T-helper 2 cell (primary cell): Measurements from ENCODE around the gene RMI2.

Source experiments
- DNase-seq, 5 experiments: peaks; one replicate each; pipeline versions ENCODE4 v3.0.0 to v3.0.0-alpha.2; 2012 to 2022

Gene RMI2

DNA sequence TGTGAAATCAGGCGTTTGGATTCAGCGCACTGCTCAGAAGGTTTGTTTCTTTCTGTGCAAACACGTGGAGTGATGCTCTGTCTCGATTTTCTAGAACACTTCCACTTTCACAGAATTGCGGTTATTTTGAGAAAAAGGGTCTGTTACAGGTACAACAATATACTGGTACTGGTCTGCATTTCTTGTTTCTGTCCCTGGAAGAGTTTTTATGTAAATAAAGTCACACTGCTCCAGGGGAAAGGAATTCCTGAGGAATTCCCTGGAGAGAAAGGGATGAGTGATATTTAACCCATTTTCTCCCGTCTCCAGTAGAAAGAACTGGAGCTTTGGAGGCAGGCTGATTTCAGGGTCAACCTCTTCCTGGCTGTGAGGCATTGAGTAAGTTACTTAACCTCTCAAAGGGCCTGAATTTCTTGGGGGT lies 16.2 kb upstream of the RMI2 start:
- peak in 1 of 5 experiments; percentile 45 for DNase-seq

DNA sequence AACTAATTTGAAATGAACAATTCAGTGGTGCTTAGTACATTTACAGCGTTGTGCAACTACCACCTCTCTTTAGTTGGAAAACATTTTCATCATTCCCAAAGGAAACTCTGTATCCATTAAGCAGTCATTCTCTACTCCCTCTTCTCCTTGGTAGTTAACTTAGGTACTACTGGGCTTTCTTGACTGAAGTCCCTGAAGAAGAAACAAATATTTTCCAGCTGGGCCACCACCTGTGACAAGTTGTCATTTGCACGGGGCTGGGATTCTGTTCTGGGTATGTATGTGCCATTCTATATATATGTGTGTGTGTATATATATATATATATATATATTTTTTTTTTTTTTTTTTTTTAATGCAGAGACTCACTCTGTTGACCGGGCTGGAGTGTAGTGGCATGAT lies 15.4 kb upstream of the RMI2 start:
- no peak for DNase-seq

DNA sequence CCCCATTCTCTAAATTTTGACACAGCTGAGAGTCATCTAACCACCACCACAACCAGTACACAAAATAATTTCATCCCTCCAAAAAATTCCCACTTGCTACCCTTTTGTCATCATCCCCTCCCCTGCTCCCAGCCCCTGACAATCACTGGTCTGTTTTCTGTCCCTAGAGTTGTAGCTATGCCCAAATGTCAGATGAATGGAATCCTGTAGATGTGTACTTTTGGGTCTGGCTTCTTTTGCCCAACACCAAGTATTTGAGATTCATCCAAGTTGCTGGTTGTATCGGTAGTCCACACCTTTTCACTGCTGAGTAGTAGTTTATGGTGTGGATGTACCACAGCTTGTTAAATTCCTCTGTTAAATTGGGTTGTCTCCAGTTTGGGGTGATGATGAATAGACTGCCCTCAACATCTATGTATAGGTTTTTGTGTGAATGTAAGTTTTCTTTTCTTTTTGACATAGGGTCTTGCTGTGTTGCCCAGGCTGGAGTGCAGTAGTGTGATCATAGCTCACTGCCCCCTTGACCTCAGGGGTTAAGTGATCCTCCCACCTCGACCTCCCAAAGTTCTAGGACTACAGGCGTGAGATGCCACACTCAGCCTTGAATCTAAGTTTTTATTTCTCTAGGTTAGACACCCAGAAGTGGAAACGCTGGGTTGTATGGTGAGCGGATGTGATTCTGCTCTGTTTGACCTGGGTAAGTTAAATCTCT lies 14.6 kb upstream of the RMI2 start:
- no peak for DNase-seq

DNA sequence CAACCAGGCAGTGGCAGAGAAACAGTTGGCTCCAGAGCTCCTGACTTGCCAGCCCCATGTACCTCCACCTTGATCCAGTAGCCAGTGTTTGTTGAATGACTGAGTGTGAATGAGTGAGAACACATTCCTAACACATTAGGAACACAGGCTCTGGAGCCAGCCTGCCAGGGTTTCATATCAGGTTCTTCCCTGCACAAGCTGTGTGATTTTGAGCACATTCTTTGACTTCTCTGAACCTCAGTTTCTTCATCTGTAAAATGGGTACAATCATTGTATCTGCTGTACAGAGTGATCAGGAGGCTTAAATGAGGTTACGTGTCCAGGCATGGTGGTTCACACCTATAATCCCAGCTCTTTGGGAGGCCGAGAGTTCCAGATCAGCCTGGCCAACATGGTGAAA lies 13.3 kb upstream of the RMI2 start:
- no peak for DNase-seq

DNA sequence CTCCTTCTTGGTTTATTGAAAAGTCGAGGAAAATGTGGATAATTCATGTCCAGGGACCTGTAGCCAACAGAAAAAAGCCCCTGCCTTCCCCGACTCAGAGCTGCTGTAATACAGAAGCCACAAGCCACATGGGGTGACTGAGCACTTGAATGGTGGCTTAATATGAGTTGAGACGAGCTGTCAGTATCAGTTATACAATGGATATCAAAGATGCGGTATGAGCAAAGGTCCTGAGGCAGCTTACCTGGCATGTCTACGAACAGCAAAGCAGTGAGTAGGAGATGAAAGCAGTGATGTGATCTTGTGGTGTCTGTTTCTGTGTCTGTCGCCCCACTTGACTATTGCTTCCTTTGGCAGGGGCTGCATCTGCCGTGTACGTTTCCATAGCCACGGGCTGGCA lies 12.2 kb upstream of the RMI2 start:
- DNase-seq: no peak

DNA sequence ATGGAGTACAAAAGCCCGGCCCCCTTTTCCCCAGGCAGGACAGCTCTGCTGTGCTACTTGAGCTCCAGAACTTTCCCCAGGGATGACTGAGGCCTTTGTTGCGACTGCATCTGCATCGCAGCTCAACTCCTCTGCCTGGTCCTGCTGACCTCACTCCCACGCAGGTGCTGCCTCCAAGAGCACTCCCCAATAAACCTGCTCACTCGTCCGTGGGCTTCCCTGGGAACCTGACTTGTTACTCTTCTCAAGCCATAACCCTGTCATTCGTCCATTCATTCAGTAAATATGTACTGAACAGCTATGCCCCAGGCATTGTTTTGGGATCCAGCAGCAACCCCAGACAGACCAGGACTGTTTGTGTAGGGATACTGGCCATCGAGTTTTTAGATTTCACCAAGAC lies 11.6 kb upstream of the RMI2 start:
- no peak for DNase-seq

DNA sequence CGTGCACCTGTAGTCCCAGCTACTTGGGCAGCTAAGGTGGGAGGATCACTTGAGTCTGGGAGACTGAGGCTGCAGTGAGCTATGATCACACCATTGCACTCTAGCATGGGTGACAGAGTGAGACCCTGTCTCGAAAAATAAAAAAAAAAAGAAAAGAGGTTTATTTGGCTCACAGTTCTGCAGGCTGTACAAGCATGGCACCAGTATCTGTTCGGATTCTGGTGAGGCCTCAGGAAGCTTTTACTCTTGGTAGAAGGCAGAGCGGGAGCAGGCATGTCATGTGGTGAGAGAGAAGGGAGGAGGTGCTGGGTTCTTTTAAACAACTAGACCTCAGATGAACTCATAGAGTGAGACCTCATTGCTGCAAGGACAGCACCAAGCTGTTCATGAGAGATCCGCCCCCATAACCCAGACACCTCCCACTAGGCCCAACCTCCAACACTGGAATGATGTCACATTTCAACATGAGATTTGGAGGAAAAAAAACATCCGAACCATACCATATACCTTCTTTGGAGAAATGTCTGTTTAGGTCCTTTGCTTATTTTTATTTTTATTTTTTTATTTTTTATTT lies 10.3 kb upstream of the RMI2 start:
- no peak for DNase-seq

DNA sequence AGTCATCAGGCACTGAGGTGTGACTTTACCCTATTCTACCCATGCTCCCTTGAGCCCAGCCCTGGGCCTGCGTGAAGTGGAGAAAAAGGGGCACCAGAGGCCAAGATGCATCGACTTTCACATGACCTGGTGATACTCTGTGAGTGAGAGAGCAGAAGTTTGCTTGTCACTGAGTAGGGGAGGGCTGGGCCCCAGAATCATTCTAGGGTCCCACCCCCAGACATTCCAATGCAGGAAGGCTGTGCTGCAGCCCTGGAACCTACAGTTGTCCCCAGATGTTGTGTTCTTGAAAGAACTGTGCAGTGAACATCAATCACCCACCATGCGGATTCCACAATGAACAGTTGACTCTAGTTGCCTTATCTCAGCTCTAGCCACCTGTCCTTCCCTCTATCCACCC lies 6.2 kb upstream of the RMI2 start:
- DNase-seq: no peak

DNA sequence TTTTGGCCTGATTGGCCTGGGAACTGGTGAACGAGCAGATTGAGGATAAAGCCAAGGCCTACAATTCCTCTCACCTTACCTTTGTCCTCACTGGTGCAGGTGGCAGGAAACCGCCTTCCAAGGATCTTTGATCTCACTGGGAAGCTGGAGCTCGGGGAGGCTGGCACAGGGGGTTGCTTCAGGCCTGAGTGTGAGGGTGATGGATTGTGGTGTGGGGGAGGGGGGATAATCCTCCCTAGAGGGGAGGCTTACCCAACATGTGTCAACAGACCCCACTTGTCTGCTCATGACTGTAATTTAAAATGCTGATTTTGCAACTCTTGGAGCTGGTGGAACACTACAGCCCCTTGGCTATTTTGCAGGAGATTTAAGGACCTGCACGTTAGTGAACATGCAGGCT lies 4.5 kb upstream of the RMI2 start:
- no peak for DNase-seq

DNA sequence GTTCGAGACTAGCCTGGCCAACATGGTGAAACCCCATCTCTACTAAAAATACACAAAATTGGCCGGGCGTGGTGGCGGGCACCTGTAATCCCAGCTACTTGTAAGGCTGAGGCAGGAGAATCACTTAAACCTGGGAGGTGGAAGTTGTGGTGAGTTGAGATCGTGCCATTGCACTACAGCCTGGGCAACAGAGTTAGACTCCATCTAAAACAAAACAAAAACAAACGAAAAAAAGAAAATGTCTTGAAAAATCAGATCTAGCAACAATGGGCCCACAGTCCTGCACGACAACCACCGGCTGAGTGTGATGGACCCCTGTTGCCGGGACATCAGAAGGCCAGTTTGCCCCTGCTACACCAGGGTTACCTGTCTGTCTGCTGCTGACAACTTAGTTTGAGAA lies 3.9 kb upstream of the RMI2 start:
- DNase-seq: no peak

DNA sequence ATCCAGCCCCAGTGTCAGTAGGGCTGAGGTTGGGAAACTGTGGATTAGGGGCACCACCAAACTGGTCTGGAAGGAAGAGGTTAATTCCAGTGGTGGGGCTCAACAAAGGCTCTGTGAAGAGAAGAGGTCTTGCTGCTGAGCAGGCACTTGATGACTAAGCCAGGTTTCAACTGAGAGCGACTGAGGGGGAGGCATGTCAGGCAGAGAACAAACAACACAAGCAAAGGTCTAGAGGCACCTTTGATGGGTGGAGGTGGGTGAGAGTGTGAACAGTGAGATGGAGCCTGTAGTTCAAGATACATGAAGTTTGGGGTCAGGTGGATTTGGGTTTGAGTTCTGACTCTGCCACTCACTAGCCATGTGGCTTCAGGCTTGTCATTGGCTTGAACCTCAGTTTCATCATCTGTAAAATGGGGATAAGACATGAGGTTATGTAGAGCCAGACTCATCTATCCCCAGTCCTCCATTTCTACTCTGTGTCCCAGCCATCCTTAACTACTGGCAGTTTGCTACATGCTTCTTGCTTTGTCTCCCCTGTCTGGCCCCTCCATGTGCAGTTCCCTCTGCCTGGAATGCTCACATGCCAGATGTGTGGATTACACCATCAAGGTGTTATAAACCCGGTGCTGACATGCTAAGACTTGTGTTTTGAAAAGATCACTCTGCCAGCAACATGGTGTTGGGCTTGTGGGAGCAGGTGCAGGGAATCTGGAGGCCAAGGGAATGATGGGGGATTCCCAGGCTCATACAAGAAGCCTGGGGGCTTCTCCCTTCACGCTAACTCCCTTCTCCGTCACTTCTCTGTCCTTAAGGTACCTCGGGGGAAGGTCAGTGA lies 3.0 kb upstream of the RMI2 start:
- no peak for DNase-seq

DNA sequence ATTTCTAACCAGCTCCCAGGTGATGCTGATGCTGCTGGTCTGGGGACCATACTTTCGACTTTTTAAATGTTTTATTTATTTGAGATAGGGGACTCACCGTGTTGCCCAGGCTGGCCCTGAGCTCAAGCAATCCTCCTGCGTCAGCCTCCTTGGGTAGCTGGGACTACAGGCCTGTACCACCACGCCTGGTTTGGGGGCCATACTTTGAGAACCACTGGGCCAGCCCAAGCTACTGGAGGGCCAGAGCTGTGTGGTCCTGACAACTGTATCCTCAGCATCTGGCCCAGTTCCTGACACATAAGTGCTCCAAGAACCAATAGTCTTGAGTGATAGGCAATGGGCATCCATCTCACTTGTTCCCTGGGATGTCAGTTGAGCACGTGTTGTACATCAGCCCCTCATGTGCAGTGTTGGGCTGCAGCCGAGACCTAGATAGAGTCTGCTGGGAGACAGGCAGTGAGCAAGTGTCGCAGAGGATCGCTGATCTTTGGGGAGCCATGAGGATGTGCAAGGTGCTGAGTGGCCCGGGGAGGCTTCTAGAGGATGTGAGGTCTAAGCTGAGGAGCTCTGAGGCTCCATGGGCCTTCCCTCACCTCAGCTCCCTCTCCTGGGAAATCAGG lies 1.6 kb downstream of the RMI2 start:
- DNase-seq: no peak

DNA sequence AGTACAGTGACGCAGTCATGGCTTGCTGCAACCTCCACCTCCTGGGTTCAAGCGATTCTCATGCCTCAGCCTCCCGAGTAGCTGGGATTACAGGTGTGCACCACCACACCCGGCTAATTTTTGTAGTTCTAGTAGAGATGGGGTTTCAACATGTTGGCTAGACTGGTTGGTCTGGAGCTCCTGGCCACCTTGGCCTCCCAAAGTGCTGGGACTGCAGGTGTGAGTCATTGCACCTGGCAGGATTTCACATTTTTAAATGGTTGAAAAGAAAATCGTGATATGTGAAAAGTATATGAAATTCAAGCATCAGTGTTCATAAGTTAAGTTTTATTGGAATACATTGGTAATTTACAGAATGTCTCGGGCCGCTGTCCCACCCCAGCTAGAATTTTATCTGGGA lies 2.6 kb downstream of the RMI2 start:
- no peak for DNase-seq

DNA sequence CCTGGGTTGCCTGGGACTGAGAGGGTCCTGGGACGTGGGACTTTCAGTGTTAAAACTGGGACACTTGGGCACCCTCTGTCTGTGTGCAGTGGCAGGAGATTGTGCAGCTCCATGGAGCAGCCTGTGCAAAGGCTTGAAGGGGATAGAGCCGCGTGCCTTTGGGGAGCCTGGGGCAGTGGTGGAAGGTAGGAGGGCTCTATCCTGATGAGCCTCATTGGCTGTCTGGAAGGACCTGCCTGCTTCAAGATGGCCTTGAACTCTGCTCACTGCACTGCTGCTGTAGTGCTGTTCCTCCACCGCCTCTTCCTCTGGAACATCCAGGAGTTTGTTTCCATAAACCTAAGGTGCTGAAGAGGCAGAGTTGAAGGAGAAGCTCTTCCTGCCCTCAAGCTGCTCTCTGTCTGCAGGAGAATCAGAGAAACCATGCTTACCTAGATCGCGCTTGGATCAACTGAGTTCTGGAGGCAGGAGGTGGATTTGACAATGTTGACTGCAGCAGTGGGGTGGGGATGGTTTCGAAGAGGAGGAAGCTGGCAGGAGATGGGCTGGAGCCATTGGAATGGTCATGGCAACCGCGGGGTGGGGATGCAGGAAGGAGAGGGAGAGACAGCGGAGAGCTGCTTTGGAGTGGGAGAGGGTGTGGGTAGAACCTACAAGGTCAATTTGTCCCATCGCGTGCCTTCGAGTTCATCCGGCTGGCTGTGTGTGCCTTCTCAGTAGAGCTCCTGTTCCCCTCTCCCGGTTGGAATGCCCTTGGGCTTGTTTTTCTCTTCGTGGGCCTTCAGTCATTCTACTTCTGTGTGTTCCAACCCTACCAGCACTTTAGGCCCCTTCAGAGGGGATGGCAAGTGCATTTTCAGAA lies 3.7 kb downstream of the RMI2 start:
- no peak for DNase-seq

DNA sequence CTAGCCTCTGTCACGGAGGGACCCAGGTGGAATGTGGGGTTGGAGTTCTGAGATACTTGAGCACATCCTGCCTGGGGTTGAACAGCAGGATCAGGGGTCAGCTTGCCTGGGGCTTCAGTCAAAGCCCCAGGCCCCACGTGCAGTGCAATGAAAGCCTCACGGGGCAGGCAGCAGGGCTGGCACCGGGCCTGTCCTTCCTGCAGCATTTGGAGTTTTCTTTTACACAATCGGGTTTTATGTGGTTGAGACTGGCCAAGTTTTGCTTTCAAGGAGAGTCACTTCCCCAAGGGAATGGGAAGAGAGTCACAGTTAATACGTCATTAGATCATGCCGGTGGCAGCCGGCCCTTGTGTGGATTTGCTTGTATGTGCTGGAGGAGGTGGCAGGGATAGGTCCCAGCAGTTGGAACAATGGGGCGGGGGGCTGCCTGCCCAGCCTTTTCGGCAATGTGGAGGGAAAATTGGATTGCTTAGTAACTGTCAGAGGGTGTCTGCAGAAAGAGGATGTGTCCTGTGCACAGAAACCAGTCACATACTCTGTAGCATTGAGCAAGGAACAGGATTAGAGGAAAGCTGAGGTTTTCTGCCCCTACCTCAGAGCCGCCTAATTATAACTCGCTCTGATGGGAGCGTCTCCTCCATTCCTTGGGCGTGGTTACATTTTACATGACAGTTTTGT lies 4.5 kb downstream of the RMI2 start:
- DNase-seq: no peak

DNA sequence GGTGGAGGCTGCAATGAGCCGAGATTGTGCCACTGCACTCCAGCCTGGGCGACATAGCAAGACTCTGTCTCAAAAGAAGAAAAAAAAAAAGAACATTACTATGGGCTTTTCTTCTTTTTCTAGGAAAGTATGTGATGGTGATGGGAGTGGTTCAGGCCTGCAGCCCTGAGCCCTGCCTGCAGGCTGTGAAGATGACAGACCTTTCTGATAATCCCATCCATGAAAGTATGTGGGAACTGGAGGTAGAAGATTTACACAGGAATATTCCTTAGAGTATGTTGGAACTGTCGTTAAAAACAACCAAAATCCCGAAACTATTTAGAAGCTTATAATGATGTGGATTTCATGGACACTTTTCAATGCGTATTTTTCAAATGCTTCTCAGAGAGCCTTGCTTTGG lies 5.3 kb downstream of the RMI2 start:
- DNase-seq: no peak

DNA sequence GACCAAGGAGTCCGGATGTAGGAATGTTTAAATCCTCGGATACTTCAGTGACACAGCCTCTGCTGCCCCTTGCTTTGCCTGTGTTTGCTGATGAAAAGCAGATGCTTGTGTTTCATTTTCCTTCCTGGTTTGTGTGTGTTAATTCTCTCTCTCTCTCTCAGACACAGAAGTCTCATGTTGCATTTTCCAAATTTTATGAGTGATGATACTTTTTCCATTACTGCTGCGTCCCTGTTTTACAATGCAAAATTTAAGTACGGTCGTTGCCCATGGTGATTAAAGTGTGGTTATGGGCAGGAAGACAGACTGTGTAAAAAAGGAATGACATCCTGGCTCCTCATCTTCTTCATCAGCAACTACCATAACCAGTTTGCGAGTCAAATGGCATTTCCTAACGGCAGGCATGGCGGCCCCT lies 5.7 kb downstream of the RMI2 start:
- no peak for DNase-seq

DNA sequence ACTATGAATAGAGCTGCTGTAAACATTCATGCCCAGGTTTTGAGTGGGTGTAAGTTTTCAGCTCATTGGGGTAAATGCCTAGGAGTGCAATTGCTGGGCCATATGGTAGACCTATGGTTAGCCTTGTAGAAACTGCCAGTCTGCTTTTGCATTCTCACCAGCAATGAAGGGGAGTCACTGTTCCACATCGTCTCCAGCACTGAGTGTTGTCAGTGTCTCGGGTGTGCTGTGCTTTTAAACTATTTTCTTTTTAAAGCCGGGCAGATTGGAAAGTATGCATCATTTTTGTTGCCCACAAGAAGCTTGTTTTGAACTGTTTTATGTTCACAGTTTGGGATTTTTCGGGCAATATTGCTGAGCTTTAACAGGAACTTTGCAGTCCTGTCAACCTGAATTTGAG lies 7.9 kb downstream of the RMI2 start:
- no peak for DNase-seq

DNA sequence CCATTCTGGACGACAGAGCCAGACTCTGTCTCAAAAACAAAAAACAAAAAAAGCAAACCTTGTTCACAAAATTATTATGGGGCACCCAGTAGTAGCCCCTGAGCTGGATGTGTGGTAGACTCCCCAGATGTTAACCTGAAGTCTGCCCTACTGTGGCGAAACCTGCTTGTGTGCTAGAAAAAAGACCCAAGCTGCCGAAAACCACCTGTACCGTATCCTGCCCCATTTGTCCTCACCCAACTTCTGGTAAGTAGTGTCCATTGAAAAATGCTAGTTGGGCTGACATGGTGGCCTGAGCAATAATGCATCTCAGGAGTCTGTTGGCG lies 9.1 kb downstream of the RMI2 start:
- no peak for DNase-seq

DNA sequence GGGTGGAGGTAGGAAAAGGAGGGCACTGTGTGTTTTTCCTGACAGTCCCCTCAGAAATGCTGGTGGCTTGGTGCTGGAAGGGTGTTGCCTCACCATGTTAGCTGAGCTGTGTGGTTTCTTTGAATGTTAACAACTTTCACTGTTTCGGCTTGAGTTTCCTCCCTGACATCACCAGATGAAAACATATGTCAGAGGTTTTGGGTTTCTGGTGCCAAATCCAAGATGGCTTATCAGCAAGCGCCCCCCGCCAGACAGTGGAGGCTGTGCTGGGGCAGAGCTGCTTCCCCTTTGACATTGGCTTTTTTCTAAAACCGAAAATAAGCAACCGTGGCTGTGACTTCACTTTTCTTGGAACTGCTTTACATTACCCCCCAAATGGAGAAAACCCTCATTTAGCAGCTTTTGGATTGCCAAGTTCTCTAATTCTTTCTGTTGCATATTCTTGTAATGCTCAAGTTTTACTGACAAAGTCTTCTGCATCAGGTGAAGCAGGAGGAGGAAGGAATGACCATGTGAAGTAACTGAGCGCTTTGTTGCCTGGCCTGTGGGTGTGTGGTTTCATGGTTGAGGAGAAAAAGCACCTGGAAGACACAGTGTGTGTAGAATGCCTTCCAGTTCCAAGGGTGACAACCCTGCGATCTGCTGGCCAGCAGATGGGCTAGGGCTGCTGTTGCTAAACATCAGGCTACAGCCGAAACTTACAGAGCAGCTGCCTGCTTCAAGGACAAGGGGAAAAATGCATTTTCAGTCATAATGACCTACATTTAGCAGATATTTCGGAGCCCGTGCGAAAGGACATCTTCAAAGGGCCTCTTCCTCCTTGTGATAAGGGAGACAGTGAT lies 9.7 kb downstream of the RMI2 start:
- DNase-seq: peak in 4 of 5 experiments; percentile 15 to 90 (median 67)

DNA sequence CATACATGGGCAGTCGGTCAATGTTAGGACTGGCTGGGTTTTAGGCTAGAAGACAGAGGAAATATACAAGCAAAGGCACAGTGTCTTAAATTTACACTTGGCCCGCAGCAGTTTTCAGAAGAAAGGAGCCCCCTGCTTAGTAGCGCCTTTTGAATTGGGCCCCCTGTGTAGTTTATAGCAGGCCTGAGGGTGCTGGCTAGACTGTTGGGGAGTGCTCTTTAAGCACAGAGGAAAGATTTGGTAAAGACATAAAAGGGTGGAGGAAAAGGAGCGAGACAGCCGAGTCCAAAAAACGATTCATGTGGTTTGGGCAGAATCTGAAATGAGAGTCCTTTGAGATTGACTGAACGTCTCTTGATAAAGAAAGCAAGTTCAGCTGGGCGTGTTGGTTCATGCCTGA lies 10.6 kb downstream of the RMI2 start:
- DNase-seq: peak in 1 of 5 experiments; percentile 26
